ENCODE results near the gene MTSS2. TPM values are rescaled to one million over a fixed set of nuclear protein-coding genes. Genes with fewer than 3 reads are reported as not detected.

MTSS2 gene
- total and polyA plus RNA-seq, 2 of the 4 experiments (the other 2 are of a cell fraction) = 9.1 to 86.2 TPM

GRCh38 chr16:70674221-70675014, 11.4 kb downstream of the MTSS2 start:
- H4K20me1 ChIP-seq (ENCODE audit: insufficient read depth, low read length) = peaks cover 43% of the 10 kb centered on the region
- in situ Hi-C loops (cut with MboI; ENCODE audit: low sequenced_read_pairs) = loop anchor here (25.0 kb wide), 1 partner anchor 688 kb away; the partner anchor contains the start of gene CALB2
- peaks cover 77% of the 10 kb centered on the region for H3K36me3 ChIP-seq (ENCODE audit: control insufficient read depth, insufficient read depth, low read length)
- no peak overlapping the region for H2AK9ac ChIP-seq (replicated peaks; ENCODE audit: low read depth, low read length, poor library complexity)
- no peak for DNase-seq
- H2BK20ac ChIP-seq (ENCODE audit: low read depth, low read length) = no peak overlapping the region
- BruUV-seq (replicated peaks) = no TSS peak
- H3K4me3 ChIP-seq (ENCODE audit: insufficient read depth, low read depth, low read length) = no peak overlapping the region
- H3K9me1 ChIP-seq (ENCODE audit: insufficient read depth, low read length) = no peaks in the 10 kb centered on the region
- H3K79me1 ChIP-seq (ENCODE audit: low read depth in 1 of 2, low read length in 2 of 2) = peaks cover 35 to 62% of the 10 kb centered on the region in 2 experiments
- POLR2A ChIA-PET (ENCODE audit: unreplicated experiment) = interaction anchor here (0.5 to 0.6 kb wide), 2 partner anchors 620 to 786 kb away, joined by 3 read pairs; no protein-coding TSS in a partner anchor
- H3K14ac ChIP-seq (replicated peaks; ENCODE audit: low read depth, low read length) = no peak overlapping the region
- H3K56ac ChIP-seq (ENCODE audit: extremely low read depth, insufficient read depth, low read length) = no peak overlapping the region
- H3K4me1 ChIP-seq (ENCODE audit: control insufficient read depth, insufficient read depth, low read length) = no peaks in the 10 kb centered on the region
- H3K23ac ChIP-seq (ENCODE audit: low read depth, low read length) = no peak overlapping the region
- no peaks in the 10 kb centered on the region for H3K9me3 ChIP-seq (ENCODE audit: control insufficient read depth, insufficient read depth, low read length)
- no peak overlapping the region for H3K27ac ChIP-seq (ENCODE audit: insufficient read depth, low read length)
- TF ChIP-seq BHLHE40 (IDR thresholded peaks at IDR 0.05; ENCODE audit: low read depth, low read length) (no peak), NFE2L2 (IDR thresholded peaks at IDR 0.05; ENCODE audit: low read depth, low read length) (no peak), MAFK (IDR thresholded peaks at IDR 0.05; ENCODE audit: low read depth, low read length) (no peak), FOS (IDR thresholded peaks at IDR 0.05; ENCODE audit: low read depth, low read length) (no peak), RFX5 (IDR thresholded peaks at IDR 0.05; ENCODE audit: low read depth, low read length) (no peak), POLR2A (IDR thresholded peaks at IDR 0.05; ENCODE audit: low read depth, low read length) (no peak), CEBPB (IDR thresholded peaks at IDR 0.05; ENCODE audit: low read depth, low read length) (no peak), RAD21 (IDR thresholded peaks at IDR 0.05; ENCODE audit: low read length) (no peak), MAZ (IDR thresholded peaks at IDR 0.05; ENCODE audit: borderline replicate concordance, low read depth, low read length) (no peak), CTCF (conservative IDR thresholded peaks at IDR 0.05; ENCODE audit: low read depth, low read length) (no peak), RCOR1 (IDR thresholded peaks at IDR 0.05; ENCODE audit: insufficient replicate concordance, low read length) (no peak), SMC3 (IDR thresholded peaks at IDR 0.05; ENCODE audit: low read depth, low read length) (no peak)
- TF ChIP-seq, protein P1, sequence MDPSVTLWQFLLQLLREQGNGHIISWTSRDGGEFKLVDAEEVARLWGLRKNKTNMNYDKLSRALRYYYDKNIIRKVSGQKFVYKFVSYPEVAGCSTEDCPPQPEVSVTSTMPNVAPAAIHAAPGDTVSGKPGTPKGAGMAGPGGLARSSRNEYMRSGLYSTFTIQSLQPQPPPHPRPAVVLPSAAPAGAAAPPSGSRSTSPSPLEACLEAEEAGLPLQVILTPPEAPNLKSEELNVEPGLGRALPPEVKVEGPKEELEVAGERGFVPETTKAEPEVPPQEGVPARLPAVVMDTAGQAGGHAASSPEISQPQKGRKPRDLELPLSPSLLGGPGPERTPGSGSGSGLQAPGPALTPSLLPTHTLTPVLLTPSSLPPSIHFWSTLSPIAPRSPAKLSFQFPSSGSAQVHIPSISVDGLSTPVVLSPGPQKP (IDR thresholded peaks at IDR 0.05; ENCODE audit: borderline replicate concordance, low read depth, low read length) = no peak
- TF ChIP-seq, protein P2, sequence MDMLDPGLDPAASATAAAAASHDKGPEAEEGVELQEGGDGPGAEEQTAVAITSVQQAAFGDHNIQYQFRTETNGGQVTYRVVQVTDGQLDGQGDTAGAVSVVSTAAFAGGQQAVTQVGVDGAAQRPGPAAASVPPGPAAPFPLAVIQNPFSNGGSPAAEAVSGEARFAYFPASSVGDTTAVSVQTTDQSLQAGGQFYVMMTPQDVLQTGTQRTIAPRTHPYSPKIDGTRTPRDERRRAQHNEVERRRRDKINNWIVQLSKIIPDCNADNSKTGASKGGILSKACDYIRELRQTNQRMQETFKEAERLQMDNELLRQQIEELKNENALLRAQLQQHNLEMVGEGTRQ (IDR thresholded peaks at IDR 0.05; ENCODE audit: low read depth, low read length) = no peak
- H3K4me2 ChIP-seq (ENCODE audit: low read depth, low read length) = no peak overlapping the region
- H4K91ac ChIP-seq (ENCODE audit: insufficient read depth, low read depth, low read length) = no peak overlapping the region
- no peak overlapping the region for H2AFZ ChIP-seq (replicated peaks; ENCODE audit: low read length, poor library complexity)
- no peak overlapping the region for H2AK5ac ChIP-seq (ENCODE audit: low read depth, low read length)
- H3K18ac ChIP-seq (ENCODE audit: low read depth, low read length) = no peak overlapping the region
- H4K8ac ChIP-seq (ENCODE audit: low read depth in 2 of 2, low read length in 2 of 2) = no peak overlapping the region
- intact Hi-C loops (cut with micrococcal nuclease) = no loop called here
- dilution Hi-C loops (cut with HindIII; ENCODE audit: low sequenced_read_pairs, unreplicated experiment) = loop anchor here (10.0 kb wide), 1 partner anchor 90 kb away; no protein-coding TSS in a partner anchor
- no peak for ATAC-seq (ENCODE audit: low read depth)
- H3K4ac ChIP-seq (ENCODE audit: low read depth, low read length) = no peak overlapping the region
- no peak overlapping the region for H2BK120ac ChIP-seq (ENCODE audit: low read depth, low read length)
- H2BK5ac ChIP-seq (ENCODE audit: low read depth, low read length, poor library complexity, severe bottlenecking) = no peak overlapping the region
- CTCF ChIA-PET = interaction anchor here (0.8 to 1.2 kb wide), 2 partner anchors 64 kb away, joined by 3 to 4 read pairs; no protein-coding TSS in a partner anchor
- H3K27me3 ChIP-seq (ENCODE audit: control insufficient read depth, insufficient read depth, low read length) = no peaks in the 10 kb centered on the region
- WGBS, 2 experiments (ENCODE audit: extremely low coverage in 2 of 2, insufficient read length in 1 of 2) = 89% methylated on average over 3 of the region's 18 CpGs; no CpG with 5 or more reads in 1 of the 2 experiments
- H4K5ac ChIP-seq (ENCODE audit: low read depth, low read length) = no peak overlapping the region
- H2BK15ac ChIP-seq (ENCODE audit: low read depth, low read length) = no peak overlapping the region
- no peak overlapping the region for H3K9ac ChIP-seq (ENCODE audit: low read depth, low read length)

Measured in IMR-90 (cell line).